Right lobe of liver (tissue), 6 donors: ENCODE results near the gene EIF2D. TPM values are rescaled to one million over a fixed set of nuclear protein-coding genes. Genes with fewer than 3 reads are reported as not detected.

ENCODE experiments used
- ATAC-seq, 4 donors: fragments of 200-7000 bp; cut with Tn5 transposase; one replicate each; pipeline ENCODE4 v1.9.1; 2020; ENCODE audit warnings: mild to moderate bottlenecking in 4 of 4, moderate library complexity in 4 of 4
- DNase-seq, 3 donors: peaks; one replicate each; pipeline ENCODE4 v3.0.0-alpha.2; 2020
- H3K27ac ChIP-seq, 3 donors: fragments of 200-600 bp; one replicate each; pipeline ENCODE4 v1.8.0; 2022
- H3K27me3 ChIP-seq, 2 donors: fragments of 200-600 bp; one replicate each; pipeline ENCODE4 v1.8.0; 2022
- H3K36me3 ChIP-seq, 4 donors: fragments of 200-600 bp; sonication (generic) in 1 of 4; one replicate each; pipeline versions ENCODE4 v1.5.1 to v1.8.0; 2017 to 2022; ENCODE audit warnings: control low read depth in 1 of 4
- H3K4me1 ChIP-seq, 4 donors: fragments of 200-600 bp; sonication (generic) in 1 of 4; one replicate each; pipeline versions ENCODE4 v1.5.1 to v1.8.0; 2017 to 2022; ENCODE audit warnings: control low read depth in 1 of 4
- H3K4me3 ChIP-seq, 3 donors: fragments of 200-600 bp; one replicate each; pipeline ENCODE4 v1.8.0; 2022
- H3K9me3 ChIP-seq, 4 donors: fragments of 200-600 bp; sonication (generic) in 1 of 4; one replicate each; pipeline versions ENCODE4 v1.5.1 to v1.8.0; 2017 to 2022; ENCODE audit warnings: control low read depth in 1 of 4
- CTCF ChIP-seq, 4 donors: fragments of 200-600 bp in 3 of 4; fragments of 450-650 bp in 1 of 4; IDR thresholded peaks; one replicate each; pipeline versions ENCODE4 v1.5.1 to v1.8.0; 2016 to 2022; ENCODE audit warnings: antibody characterized with exemption in 4 of 4, mild to moderate bottlenecking in 2 of 4
- POLR2A ChIP-seq: fragments of 450-650 bp; IDR thresholded peaks from one replicate; pipeline ENCODE4 v1.6.1; 2017; ENCODE audit warnings: antibody characterized with exemption, mild to moderate bottlenecking
- whole genome bisulfite sequencing: methylation state at CpG from one replicate; pipeline ENCODE4 v1.1.6; 2018; ENCODE audit warnings: low coverage, low lambda C conversion rate; ENCODE audit not compliant: insufficient coverage; ENCODE audit errors: missing lambda C conversion rate; 5-methylcytosine and 5-hydroxymethylcytosine counted together
- intact Hi-C, 2 donors: fragments of 100-400 bp; cut with DNase I; formaldehyde crosslinking; loops; one replicate each; pipeline versions ENCODE4 v1.11.2 to v1.14.1; 2022
- total RNA-seq, 6 experiments: library from RNA; depleted of rRNA in 2 of 6; stranded (reverse); fragments of >200 nt in 2 of 6; fragmentation: NEBNext Ultra II Directional in 3 of 6; extraction: Animal tissue kit (Norgen Biotek cat#: 25700) in 3 of 6; gene quantifications; one replicate each; pipeline versions ENCODE4 v1.1.0 to v1.2.4, GENCODE V29; 2016 to 2023
- donor health status: DM: no; HTN: yes; CAD: no.
- donor health status: DM: no; HTN: no; CAD: no.
- donor health status: DM: no; HTN: no; CAD: no.
- donor health status: DM: no; HTN: yes; CAD: no.
- donor health status: DM: no; HTN: yes; CAD: no.

EIF2D gene
- total RNA-seq, 6 experiments from 2014 or later: 18.4 to 29.3 (median 24.4) TPM

GRCh38 chr1:206654828-206655227 lies 42.6 kb upstream of the EIF2D start:
- DNase-seq (no peak), ATAC-seq (no peak)
- no peak for TF ChIP-seq CTCF (IDR thresholded peaks at IDR 0.05)
- no peak for TF ChIP-seq POLR2A
- Histone ChIP-seq H3K27me3 (no peaks in the 10 kb centered on the region), H3K4me3 (no peak overlapping the region), H3K36me3 (no peaks in the 10 kb centered on the region), H3K4me1 (peaks cover 0 to 12% (median 5%) of the 10 kb centered on the region in 4 donors), H3K9me3 (no peaks in the 10 kb centered on the region), H3K27ac (no peak overlapping the region)
- 56% methylated on average over 2 of the region's 2 CpGs for WGBS
- intact Hi-C loops: no loop called here

- ATAC-seq (no peak), DNase-seq (no peak)
- TF ChIP-seq POLR2A (no peak), CTCF (IDR thresholded peaks at IDR 0.05) (no peak)
- H3K9me3 ChIP-seq: no peaks in the 10 kb centered on the region
- intact Hi-C loops: no loop called here
- peaks cover 0 to 7% (median 3%) of the 10 kb centered on the region in 4 donors for H3K4me1 ChIP-seq
- H3K27ac ChIP-seq: no peak overlapping the region
- 86% methylated on average over 7 of the region's 7 CpGs for WGBS
- H3K4me3 ChIP-seq: no peak overlapping the region
- H3K27me3 ChIP-seq: no peaks in the 10 kb centered on the region
- no peaks in the 10 kb centered on the region for H3K36me3 ChIP-seq
These were observed 41.6 kb upstream of the EIF2D start for GRCh38 chr1:206653715-206654459.

- H3K4me3 ChIP-seq: no peak overlapping the region
- DNase-seq: no peak
- ATAC-seq: peak in 2 of 4 donors; percentile 26 to 54
- intact Hi-C loops: no loop called here
- WGBS: 93% methylated on average over 2 of the region's 5 CpGs
- no peaks in the 10 kb centered on the region for H3K27me3 ChIP-seq
- no peaks in the 10 kb centered on the region for H3K4me1 ChIP-seq
- H3K27ac ChIP-seq: no peak overlapping the region
- no peaks in the 10 kb centered on the region for H3K9me3 ChIP-seq
- peaks cover 0 to 6% (median 0%) of the 10 kb centered on the region in 4 donors for H3K36me3 ChIP-seq
- no peak for TF ChIP-seq CTCF (IDR thresholded peaks at IDR 0.05)
- TF ChIP-seq POLR2A: no peak
These were observed 40.0 kb upstream of the EIF2D start for GRCh38 chr1:206651958-206652890.

- intact Hi-C loops: no loop called here
- Histone ChIP-seq H3K9me3 (no peaks in the 10 kb centered on the region), H3K27ac (no peak overlapping the region), H3K4me3 (no peak overlapping the region), H3K4me1 (no peaks in the 10 kb centered on the region), H3K36me3 (peaks cover 0 to 6% (median 0%) of the 10 kb centered on the region in 4 donors), H3K27me3 (no peaks in the 10 kb centered on the region)
- TF ChIP-seq POLR2A (no peak), CTCF (IDR thresholded peaks at IDR 0.05) (no peak)
- no peak for DNase-seq
- no peak for ATAC-seq
- 96% methylated on average over 3 of the region's 3 CpGs for WGBS
These were observed 38.7 kb upstream of the EIF2D start for GRCh38 chr1:206651014-206651413.
